ENCODE results near the gene HS6ST3. TPM values are rescaled to one million over a fixed set of nuclear protein-coding genes. Genes with fewer than 3 reads are reported as not detected.

The HS6ST3 gene
- polyA plus RNA-seq, 4 donors, result 2.7 to 3.9 (median 3.4) TPM

GRCh38 chr13:96294930-96295881, 205.3 kb downstream of the HS6ST3 start:
- no peak for DNase-seq (ENCODE audit: low read depth in 4 of 4, low spot score in 2 of 4)

GRCh38 chr13:96297360-96297759, 207.5 kb downstream of the HS6ST3 start:
- no peak for DNase-seq (ENCODE audit: low read depth in 4 of 4, low spot score in 2 of 4)

GRCh38 chr13:96299235-96299634, 209.3 kb downstream of the HS6ST3 start:
- DNase-seq (ENCODE audit: low read depth in 4 of 4, low spot score in 2 of 4), result no peak

- DNase-seq (ENCODE audit: low read depth in 4 of 4, low spot score in 2 of 4), result no peak
Observed at GRCh38 chr13:96308568-96308967, 218.7 kb downstream of the HS6ST3 start.

GRCh38 chr13:96314974-96315373, 225.1 kb downstream of the HS6ST3 start:
- DNase-seq (ENCODE audit: low read depth in 4 of 4, low spot score in 2 of 4), result no peak

- no peak for DNase-seq (ENCODE audit: low read depth in 4 of 4, low spot score in 2 of 4)
Observed at GRCh38 chr13:96338030-96338429, 248.1 kb downstream of the HS6ST3 start.

GRCh38 chr13:96342286-96342685, 252.4 kb downstream of the HS6ST3 start:
- no peak for DNase-seq (ENCODE audit: low read depth in 4 of 4, low spot score in 2 of 4)

GRCh38 chr13:96342852-96343465, 253.1 kb downstream of the HS6ST3 start:
- DNase-seq (ENCODE audit: low read depth in 4 of 4, low spot score in 2 of 4), result no peak

GRCh38 chr13:96346921-96347320, 257.0 kb downstream of the HS6ST3 start:
- no peak for DNase-seq (ENCODE audit: low read depth in 4 of 4, low spot score in 2 of 4)

- no peak for DNase-seq (ENCODE audit: low read depth in 4 of 4, low spot score in 2 of 4)
Observed at GRCh38 chr13:96373597-96373996, 283.7 kb downstream of the HS6ST3 start.

- no peak for DNase-seq (ENCODE audit: low read depth in 4 of 4, low spot score in 2 of 4)
Observed at GRCh38 chr13:96377835-96378234, 287.9 kb downstream of the HS6ST3 start.

GRCh38 chr13:96379967-96380366, 290.1 kb downstream of the HS6ST3 start:
- no peak for DNase-seq (ENCODE audit: low read depth in 4 of 4, low spot score in 2 of 4)

- no peak for DNase-seq (ENCODE audit: low read depth in 4 of 4, low spot score in 2 of 4)
Observed at GRCh38 chr13:96381681-96382080, 291.8 kb downstream of the HS6ST3 start.

GRCh38 chr13:96388598-96388997, 298.7 kb downstream of the HS6ST3 start:
- no peak for DNase-seq (ENCODE audit: low read depth in 4 of 4, low spot score in 2 of 4)

- no peak for DNase-seq (ENCODE audit: low read depth in 4 of 4, low spot score in 2 of 4)
Observed at GRCh38 chr13:96391606-96392005, 301.7 kb downstream of the HS6ST3 start.

- DNase-seq (ENCODE audit: low read depth in 4 of 4, low spot score in 2 of 4), result no peak
Observed at GRCh38 chr13:96397807-96398206, 307.9 kb downstream of the HS6ST3 start.

GRCh38 chr13:96398486-96398885, 308.6 kb downstream of the HS6ST3 start:
- DNase-seq (ENCODE audit: low read depth in 4 of 4, low spot score in 2 of 4), result no peak

- DNase-seq (ENCODE audit: low read depth in 4 of 4, low spot score in 2 of 4), result no peak
Observed at GRCh38 chr13:96403241-96403640, 313.3 kb downstream of the HS6ST3 start.

- no peak for DNase-seq (ENCODE audit: low read depth in 4 of 4, low spot score in 2 of 4)
Observed at GRCh38 chr13:96403651-96404050, 313.7 kb downstream of the HS6ST3 start.

GRCh38 chr13:96415831-96416385, 326.0 kb downstream of the HS6ST3 start:
- no peak for DNase-seq (ENCODE audit: low read depth in 4 of 4, low spot score in 2 of 4)

- no peak for DNase-seq (ENCODE audit: low read depth in 4 of 4, low spot score in 2 of 4)
Observed at GRCh38 chr13:96417939-96418685, 328.2 kb downstream of the HS6ST3 start.
